Stimulated activated CD8-positive, alpha-beta memory T cell treated with anti-CD3 and anti-CD28 coated beads, Interleukin-12 subunit alpha, Interleukin-12 subunit beta, amount 100 ng/mL, for 24 hours (primary cell): ENCODE measurements around the gene DAO.

Experiments
- DNase-seq: peaks from one replicate; pipeline ENCODE4 v3.0.0-alpha.2; 2020; ENCODE audit errors: extremely low read depth

DAO gene

DNA sequence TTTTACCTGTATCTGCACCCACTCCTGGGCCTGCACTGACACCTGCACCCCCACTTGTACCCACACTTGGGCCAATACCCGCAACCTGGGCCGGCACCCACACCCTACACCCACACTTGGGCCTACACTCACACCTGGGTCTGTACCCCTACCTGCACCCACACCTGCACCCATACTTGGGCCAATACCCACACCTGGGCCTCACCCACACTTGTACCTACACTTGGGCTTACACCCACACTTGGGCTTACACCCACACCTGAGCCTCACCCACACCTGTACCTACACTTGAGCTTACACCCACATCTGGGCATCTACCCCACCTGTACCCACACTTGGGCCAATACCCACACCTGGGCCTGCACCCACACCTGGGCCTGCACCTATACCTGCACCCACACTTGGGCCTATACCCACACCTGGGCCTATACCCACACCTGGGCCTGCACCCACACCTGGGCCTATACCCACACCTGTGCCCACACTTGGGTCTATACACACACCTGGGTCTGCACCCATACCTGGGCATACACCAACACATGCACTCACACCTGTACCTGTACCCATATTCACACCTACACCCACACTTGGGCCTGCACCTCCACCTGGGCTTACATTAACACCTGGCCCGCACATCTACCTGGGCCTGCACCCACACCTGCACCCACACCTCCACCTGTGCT, 39.2 kb downstream of the DAO start:
- DNase-seq = no peak

DNA sequence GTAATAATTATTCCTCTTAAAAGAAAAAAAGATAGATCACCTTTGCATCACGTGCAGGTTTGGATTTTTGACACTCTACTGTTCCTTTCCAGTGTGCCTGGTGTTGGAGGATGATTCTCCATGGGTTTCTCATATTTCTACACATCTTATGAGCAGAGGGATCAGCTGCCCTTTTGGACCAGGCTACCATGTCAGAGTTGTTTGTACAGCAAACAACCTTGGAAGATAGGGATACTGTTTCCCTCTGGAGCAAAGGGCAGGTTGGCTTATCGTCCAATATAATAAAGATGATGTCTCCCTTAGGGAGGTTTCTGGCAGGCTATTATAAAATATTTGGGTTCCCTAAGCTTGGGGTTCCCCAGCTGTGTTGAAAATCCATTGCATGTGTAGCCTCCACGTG, 42.1 kb downstream of the DAO start:
- DNase-seq = no peak

DNA sequence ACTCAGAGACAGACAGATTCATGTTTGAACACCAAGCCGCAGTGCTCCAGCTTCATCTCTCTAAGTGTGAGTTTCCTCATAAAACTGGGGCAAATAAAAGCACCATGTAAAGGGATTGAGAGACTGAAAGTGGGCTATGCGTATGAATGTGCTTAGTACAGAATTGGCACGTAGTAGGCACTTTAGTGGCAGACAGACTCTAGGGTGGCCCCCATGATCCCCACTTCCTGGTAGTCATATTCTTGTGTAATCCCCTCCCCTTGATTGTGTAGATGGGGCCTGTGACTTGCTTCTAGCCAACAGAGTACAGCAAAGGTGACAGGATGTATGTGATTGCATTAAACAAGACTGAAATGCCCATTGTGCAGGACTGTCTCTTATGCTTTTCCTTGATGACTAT, 43.0 kb downstream of the DAO start:
- no peak for DNase-seq

DNA sequence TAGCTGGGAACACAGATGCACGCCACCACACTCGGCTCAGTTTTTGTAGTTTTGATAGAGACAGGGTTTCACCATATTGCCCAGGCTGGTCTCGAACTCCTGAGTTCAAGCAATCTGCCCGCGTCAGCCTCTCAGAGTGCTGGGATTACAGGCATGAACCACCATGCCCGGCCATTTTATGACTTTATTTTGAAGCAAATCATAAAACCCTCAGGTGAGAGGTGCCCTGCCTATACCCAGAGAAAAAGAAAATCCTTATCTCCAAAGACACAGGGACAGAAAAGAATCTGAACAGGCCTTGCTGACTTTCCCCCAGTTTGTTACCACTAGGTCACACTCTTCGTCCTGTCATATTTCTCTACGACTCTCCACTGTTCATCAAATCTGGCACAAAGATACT, 48.8 kb downstream of the DAO start:
- DNase-seq = no peak

DNA sequence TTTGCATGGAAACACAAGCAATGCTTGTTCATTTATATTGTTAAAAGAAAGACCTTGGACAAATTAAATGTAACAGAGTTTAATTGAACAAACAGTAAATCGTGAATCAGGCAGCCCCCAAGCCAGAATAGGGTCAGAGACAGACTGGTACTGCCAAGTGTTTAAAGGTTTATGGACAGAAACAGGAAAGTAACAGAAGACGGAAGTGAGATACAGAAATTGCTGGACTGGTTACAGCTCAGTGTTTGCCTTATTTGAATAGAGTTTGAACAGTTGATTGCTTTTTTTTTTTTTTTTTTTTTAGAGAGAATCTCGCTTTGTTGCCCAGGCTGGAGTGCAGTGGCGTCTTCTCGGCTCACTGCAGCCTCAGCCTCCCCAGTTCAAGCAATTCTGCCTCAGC, 50.3 kb downstream of the DAO start:
- DNase-seq = no peak

DNA sequence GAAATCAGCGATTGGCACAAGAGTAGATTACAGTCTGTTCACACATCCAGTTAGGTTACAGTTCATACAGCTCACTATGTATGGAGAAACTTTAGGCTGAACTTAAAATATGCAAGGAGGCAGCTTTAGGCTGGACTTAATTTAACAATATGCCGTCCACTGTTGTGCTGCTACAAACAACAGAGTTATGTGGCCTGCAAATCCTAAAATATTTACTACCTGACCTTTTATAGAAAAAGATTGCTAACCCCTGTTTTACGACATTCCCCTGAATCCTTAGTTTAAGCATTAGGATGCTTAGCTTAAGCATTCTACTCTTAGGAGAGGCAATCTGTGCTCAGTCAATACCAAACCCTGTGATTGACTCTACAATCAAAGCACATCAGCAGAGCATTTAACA, 50.9 kb downstream of the DAO start:
- DNase-seq = no peak

DNA sequence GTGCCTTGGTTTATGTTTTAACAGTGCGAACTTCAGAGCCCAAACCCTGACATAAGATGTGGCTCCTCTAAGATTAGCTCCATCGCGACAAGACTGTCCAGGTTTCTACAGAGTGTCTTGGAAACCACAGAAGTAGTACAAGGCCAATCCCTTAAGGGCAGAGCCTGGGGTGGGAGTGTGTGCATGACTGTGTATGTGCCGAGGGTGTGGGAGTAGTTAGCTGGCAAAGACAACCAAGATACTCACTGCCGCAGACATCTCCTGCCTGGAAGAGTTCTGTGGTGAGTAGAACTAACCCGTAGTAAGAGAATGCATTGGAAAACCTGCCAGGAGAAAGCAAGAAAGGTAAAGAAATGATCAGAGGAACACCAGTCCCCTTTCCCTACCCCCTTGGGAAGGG, 54.1 kb downstream of the DAO start:
- DNase-seq = no peak

DNA sequence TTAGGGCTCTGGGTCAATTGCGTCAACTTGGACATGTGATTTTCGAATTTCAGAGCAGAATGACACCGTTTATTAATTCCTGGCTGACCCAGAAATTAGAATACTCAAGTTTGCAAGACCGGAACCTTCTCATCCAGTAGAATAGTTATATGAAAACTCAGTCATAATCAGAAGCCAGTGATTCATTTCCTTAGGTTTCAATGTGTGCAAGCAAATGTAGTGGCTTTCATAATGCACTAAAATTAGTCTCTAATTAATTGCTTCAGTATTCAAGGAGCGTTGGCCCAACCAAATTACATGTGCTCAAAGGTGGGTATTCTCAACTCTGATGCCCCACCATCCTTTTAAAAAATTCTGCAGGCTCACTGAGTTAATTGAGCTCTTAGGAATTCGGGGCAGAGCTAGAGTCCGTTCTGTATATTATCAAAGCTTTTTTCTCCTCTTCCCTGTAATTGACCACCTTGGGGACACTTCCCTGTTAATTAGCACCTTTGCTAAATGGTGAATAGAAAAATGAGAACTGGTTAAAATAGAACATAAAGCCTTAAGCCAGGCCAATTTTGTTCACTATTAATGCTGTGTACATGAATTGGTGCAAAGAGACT, 55.4 kb downstream of the DAO start:
- no peak for DNase-seq

DNA sequence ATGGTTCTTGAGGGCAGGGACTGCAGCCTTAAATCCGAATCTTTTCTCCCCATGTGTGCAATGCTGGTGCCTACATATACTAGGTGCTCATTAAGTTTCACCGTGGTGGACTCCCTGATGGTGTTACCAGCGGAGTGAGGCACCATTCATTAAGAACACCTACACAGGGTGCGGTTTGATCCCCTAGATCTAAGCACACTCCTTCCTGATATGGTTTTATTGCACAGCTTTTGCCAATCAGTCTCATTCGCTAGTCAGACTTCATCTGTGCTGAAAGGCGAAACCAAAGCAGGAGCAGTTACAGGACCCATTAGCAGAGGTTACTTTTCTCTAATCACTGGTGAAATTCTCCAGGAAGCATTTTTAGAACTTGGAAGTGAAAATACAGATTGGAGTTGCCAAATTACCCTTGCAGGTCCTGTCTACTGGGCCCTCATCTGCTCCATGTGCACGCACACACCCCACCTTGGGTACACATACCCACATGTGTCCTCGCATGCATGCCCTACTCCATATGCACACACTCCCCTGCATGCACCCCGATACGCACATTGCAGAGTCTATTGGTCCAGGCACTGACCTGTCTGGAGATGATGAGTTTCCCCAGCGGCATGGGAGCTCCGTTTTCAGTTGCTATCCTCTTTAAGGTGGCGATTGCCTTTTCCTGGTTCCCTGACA, 58.5 kb downstream of the DAO start:
- no peak for DNase-seq

DNA sequence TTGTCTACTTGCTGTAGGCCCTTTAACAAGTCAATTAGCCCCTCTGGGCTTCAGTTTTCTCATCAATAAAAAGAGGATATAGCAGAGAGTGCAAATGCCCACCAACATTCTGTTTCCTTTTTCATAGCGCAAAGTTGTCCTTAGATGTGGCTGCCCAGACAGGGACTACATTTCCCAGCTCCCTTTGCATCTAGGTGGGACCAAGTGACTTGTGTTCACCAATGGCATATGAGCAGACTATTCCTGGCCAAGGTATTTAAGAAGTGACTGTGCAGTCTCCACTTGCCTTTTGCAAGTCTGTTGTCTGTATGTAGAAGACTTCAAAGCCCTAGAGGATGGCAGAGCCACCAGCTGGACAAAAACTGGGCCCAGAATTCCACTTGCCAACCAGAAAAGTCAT, 59.7 kb downstream of the DAO start:
- DNase-seq = no peak

DNA sequence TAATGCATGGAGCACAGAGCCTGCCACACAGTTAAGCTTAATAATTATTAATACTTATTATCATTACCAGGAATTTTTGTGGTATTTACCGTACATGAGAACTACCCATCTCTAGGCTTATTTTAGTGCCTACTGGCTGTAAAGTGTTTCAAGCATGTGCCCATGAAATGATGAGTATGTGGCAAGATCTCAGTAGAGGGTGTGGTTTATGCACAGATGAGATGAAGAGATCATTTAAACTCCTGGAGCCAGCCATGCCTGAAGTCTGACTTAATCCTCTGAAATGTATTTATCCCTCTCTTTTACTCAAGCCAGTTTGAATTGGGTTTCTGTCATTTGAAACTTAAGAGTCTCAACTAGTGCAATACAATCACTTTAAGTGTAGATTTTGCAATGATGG, 60.2 kb downstream of the DAO start:
- DNase-seq = no peak

DNA sequence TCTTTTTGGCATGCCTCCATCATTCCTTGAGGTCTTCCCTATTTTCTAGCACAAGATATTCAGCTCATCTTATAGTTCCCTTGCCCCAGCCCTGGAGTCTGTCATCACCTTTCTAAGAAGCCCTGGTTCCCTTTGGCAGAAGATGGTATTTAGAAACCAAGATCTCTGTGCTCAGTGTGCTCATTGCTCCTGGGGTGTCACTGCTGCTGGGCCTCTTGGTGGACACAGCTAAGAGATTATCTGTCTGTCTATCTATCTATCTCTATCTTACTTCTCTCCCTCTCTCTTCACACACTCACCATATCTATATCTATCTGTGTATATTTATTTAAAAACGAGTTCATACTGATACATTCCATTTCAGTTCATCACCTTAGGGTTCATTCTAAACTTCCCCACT, 67.2 kb downstream of the DAO start:
- no peak for DNase-seq

DNA sequence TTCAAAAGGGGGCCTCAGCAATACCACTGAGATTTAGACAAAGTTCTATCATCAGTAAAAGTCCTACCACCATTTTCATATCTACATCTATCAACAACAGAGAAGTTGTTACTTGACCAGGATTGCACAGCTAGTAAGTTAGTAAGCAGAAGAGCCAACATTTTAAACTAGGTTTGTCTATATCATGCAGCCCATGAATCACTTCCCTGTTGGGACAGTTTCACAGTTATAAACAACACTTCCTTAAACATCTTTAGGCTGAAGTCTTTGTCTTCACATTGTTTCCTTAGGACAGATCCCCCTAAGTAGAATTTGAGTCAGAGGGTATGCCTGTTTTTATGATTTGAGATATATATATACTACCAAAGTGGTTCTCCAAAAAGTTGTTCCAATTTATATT, 68.5 kb downstream of the DAO start:
- DNase-seq = no peak

DNA sequence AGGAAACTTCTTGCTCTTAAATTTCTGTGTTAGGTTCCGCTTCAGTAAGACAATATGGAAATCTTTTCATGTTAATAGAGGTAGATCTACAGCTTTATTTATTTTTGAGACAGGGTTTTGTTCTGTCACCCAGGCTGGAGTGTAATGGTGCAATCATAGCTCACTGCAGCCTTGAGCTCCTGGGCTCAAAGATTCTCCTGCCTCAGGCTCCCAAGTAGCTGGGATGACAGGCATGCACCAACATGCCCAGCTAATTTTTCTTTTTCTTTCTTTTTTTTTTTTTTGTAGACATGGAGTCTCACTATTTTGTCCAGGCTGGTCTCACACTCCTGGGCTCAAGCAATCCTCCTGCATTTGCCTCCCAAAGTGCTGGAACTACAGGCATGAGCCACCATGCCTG, 70.1 kb downstream of the DAO start:
- DNase-seq = no peak
